Measurements from ENCODE around the gene ALDH1L1.

DNA sequence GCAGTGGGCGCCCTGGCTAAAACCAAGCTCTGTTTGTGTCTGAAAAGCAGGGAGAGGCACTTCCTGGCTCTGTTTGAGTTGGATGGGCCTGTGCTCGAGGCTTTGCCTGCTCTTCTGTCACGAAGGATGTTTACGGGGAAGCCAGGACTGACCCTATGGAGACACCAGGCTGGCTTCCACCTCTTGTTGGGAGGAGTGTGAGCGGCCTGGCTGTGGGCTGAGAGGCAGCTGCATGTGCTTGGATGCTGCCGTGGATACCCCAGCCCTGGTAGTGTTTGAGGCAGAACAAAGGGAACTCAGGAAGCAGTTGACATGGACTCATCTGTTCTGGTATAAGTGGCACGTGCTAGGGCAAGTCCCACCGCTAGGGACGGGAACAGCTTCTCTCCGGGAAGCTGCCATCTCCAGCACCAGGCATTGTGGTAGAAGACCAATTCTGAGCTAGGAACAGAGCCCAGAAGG is 78.8 kb downstream of the ALDH1L1 start:
- TF ChIP-seq POLR2A (IDR thresholded peaks at IDR 0.05; ENCODE audit: low read length) (no peak), GATA1 (IDR thresholded peaks at IDR 0.05; ENCODE audit: low read depth, low read length) (no peak)

All from erythroblast (primary cell).